GM19043 (cell line): ENCODE results near the gene EIF3K.

Experiments
- ATAC-seq: cut with Tn5 transposase; IDR thresholded peaks from one replicate; pipeline ENCODE4 v1.9.1; 2021; ENCODE audit warnings: low read depth; ENCODE audit not compliant: unreplicated experiment

The EIF3K gene

DNA sequence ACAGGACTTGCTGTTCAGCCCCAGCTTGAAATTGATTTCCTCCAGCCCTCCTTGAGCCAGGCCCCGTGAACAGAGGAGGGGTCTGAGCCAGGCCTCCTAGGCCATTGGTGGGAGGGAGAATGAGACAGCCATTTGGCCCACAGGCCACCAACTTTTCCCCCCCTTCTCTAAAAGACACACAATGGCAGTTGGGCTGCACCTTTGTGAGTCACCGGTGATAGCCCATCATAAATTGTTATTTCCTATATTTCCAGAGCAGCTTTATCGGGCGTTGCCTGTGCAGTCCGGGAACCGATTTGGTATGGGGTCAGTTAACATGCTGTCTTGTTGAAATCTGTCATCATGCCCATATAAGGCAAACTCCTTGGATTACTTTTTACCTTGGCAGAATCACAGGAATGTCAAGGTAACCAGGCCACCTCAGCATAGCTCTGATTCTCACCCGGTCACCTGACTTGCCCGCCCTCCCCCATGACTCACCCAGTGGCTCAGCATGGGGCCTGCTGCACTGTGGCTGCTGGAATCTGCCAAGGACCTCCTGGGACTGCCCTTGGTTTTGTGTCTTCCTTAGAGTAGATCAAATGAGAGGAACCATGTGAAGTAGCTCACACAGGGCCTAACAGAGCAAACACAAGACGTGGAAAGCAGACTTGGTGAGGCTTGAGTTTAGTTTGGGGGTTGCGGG, 64.5 kb downstream of the EIF3K start:
- ATAC-seq, result no peak

DNA sequence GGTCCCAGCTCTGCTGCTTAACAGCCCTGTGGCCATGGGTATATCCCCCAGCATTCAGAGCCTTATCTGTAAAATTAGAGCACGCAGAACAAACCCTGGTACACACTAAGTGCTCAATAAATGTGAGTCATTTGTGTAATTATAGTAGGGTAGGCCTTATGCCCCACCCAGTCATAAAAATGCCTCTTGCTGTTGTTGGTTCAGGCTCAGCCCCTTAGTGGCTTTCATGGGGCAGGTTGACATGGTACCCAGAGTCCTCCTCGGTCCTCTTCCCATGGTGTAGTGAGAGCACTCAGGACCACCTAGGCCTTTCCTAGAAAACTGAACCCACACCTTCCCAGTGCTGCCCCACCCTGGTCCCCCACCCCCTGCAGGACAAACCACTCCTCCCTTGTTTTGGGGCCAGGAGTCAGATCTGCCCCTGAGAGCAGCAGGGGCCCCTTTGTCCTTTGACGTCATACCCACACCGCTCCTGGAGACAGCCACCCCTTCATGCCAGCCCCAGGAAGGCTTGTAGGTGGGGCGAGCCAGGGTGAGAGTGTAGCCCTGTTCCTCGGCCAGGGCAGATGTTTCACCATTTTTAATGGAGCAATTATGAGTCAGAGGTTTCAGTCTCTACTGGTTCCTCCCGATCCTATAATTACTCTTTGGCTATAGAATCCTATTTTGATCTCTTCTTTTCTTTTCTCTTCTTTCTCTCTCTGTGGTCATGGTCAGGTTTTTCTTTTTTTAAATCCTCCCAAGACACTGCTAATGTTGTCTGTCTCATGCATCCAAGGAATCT, 65.3 kb downstream of the EIF3K start:
- ATAC-seq, result no peak

DNA sequence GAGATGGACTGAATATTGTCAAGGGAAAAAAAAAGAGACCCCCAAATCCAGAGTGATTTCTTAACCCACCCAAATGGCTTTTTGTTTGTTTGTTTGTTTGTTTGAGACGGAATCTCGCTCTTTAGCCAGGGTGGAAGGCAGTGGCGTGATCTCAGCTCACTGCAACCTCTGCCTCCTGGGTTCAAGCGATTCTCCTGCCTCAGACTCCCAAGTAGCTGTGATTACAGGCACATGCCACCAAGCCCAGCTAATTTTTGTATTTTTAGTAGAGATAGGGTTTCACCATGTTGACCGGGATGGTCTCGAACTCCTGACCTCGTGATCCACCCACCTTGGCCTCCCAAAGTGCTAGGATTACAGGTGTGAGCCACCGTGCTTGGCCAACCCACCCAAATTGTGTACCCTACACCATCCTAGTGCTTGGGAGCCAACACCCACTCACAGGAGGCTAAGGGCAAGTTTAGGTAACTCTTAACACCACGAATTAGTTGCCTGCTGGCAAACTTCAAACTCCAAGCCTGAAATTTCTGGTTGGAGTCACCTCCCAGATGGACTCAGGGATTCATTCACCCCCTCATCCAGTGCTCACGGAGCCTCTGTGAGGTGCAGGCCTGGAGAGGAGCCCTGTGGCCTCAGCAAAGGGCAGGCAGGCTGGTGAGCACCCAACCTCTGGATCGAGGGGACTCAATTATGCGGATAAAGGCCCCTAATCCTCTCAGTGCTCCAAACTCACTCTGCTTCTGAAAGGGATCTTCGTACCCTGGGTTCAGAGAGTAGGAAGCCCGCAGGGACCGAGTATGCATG, 66.1 kb downstream of the EIF3K start:
- ATAC-seq, result no peak

DNA sequence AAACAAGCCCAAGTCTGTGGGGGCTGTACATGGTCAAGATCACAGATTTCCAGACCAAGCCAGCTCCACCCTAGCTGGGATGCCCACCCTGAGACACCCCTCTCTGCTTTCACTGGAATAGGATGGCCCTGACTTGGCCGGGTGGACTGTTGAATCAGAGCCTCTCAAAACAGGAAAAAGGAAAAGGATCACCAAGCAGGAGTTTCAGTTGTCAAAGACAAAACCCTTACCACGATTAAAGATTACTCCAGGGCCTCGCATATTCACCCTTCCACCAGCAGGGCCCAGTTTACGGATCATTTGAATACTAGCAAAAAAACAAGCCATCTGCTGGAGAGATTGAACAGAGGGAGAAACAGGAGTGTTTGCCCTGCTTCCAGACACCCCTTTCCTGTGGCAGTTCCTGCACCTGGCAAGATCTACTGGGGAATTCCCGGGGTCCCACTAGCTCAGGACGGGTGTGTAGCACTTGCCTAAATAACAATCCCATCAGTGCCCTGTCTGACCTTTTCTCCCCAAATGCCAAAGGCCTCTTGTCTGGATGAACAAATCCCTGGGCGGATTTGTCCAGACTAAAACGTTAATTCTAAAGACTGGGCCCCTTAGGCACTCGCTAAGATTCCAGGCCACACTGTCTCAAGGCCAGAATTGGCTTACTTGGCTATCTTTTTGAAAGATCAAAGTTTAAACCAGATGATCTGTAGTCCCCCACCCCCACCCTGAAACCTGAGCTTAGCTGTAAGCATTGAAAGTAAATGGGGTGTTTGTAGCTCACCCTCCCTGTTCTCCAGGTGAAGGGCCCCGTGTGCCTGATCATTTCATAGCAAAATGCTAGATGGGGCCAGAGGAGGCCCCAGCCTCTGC, 66.9 kb downstream of the EIF3K start:
- no peak for ATAC-seq

DNA sequence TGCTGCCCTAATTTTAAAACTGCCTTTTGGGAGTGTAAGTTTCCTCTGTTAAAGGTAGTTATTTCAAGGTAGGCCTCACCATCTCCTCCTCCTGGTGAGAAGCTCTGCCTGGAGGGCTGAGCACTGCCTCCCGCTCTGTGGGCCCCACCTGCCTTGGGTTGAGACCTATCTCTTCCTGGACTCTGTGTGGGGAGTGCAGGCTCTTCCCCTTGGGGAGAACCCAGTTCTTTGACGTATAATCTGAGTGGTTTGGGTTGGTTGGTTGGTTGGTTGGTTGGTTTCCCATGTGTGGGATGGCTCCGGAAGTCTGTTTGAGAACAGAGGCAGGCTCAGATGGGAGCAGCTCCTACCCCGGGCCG, 67.5 kb downstream of the EIF3K start:
- ATAC-seq, result no peak
